Measurements from ENCODE around the gene PPP2R5C. TPM values are rescaled to one million over a fixed set of nuclear protein-coding genes. Genes with fewer than 3 reads are reported as not detected.

The PPP2R5C gene
- total RNA-seq, 1 donor from 2014 or later, result 55.3 TPM

DNA sequence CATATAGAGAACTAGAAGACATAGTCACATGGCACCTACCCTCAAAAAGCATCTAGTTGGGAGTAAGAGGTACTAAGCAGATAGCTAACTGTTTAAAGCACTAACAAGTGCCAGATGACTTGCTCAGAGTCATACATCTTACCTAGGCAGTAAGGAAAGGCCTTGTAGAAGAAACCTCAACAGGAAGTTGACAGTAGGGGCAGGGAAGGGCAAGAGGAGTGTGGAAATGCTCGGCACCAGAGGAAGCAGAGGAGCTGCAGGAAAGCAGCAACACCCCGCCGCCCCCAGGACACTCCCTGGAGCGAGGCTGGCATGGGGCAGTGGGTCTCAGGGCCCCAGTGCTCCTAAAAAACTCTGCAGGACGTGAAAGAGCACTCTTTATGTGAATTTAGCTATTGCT lies 92.9 kb downstream of the PPP2R5C start:
- no peak overlapping the region for H3K4me3 ChIP-seq (ENCODE audit: low read length in 3 of 3)
- H3K27me3 ChIP-seq (ENCODE audit: control insufficient read depth in 3 of 3, insufficient read depth in 3 of 3, low read length in 3 of 3), result no peaks in the 10 kb centered on the region
- H3K9ac ChIP-seq (ENCODE audit: low read depth in 1 of 3, low read length in 3 of 3), result no peak overlapping the region
- no peak overlapping the region for H3K27ac ChIP-seq (ENCODE audit: low read depth, low read length)
- H3K9me3 ChIP-seq (ENCODE audit: control insufficient read depth in 3 of 3, low read length in 3 of 3), result no peaks in the 10 kb centered on the region
- H3K36me3 ChIP-seq (ENCODE audit: control insufficient read depth in 3 of 3, insufficient read depth in 3 of 3, low read length in 3 of 3), result peaks cover 5 to 11% (median 6%) of the 10 kb centered on the region in 3 donors
- H3K4me1 ChIP-seq (ENCODE audit: control insufficient read depth in 3 of 3, insufficient read depth in 3 of 3, low read length in 3 of 3), result peaks cover 14 to 40% (median 19%) of the 10 kb centered on the region in 3 donors

DNA sequence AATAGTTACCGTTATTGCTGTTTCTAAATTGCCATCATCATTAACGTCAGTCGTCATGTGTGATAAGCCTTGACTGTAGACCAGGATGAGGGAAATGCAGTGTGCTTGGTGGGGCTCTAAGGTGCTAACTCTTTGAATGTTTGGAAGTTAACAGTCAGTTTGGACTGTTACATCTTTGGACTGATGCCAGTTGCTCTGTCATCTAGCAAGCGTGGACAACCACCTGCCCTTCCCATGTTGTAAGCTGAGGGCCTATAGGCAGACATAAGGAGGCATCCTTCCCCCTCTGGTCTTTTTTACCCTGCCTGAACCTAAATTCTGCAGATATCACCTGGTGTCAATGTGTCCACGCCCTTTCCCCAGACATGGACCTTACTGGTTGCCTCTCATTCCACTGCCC lies 94.4 kb downstream of the PPP2R5C start:
- H3K36me3 ChIP-seq (ENCODE audit: control insufficient read depth in 3 of 3, insufficient read depth in 3 of 3, low read length in 3 of 3), result peaks cover 6 to 13% (median 11%) of the 10 kb centered on the region in 3 donors
- peaks cover 14 to 38% (median 19%) of the 10 kb centered on the region in 3 donors for H3K4me1 ChIP-seq (ENCODE audit: control insufficient read depth in 3 of 3, insufficient read depth in 3 of 3, low read length in 3 of 3)
- H3K27me3 ChIP-seq (ENCODE audit: control insufficient read depth in 3 of 3, insufficient read depth in 3 of 3, low read length in 3 of 3), result no peaks in the 10 kb centered on the region
- no peak overlapping the region for H3K4me3 ChIP-seq (ENCODE audit: low read length in 3 of 3)
- no peak overlapping the region for H3K9ac ChIP-seq (ENCODE audit: low read depth in 1 of 3, low read length in 3 of 3)
- no peaks in the 10 kb centered on the region for H3K9me3 ChIP-seq (ENCODE audit: control insufficient read depth in 3 of 3, low read length in 3 of 3)
- peak overlapping the region; percentile 15 for H3K27ac ChIP-seq (ENCODE audit: low read depth, low read length)

DNA sequence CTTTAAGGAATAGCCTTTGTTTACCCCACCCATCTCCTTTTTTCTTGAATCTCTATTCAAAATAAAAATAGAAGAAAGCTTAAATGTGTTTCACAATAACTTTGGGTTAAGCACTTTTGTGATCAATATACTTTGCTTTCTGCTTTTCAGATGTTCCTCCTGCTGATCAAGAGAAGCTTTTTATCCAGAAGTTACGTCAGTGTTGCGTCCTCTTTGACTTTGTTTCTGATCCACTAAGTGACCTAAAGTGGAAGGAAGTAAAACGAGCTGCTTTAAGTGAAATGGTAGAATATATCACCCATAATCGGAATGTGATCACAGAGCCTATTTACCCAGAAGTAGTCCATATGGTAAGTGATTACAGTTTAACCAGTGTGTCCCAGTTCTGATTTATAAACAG lies 95.0 kb downstream of the PPP2R5C start:
- Histone ChIP-seq H3K9ac (ENCODE audit: low read depth in 1 of 3, low read length in 3 of 3) (no peak overlapping the region), H3K9me3 (ENCODE audit: control insufficient read depth in 3 of 3, low read length in 3 of 3) (no peaks in the 10 kb centered on the region), H3K27me3 (ENCODE audit: control insufficient read depth in 3 of 3, insufficient read depth in 3 of 3, low read length in 3 of 3) (no peaks in the 10 kb centered on the region), H3K4me1 (ENCODE audit: control insufficient read depth in 3 of 3, insufficient read depth in 3 of 3, low read length in 3 of 3) (peaks cover 14 to 33% (median 16%) of the 10 kb centered on the region in 3 donors), H3K27ac (ENCODE audit: low read depth, low read length) (peak overlapping the region; percentile 15), H3K36me3 (ENCODE audit: control insufficient read depth in 3 of 3, insufficient read depth in 3 of 3, low read length in 3 of 3) (peaks cover 6 to 13% (median 11%) of the 10 kb centered on the region in 3 donors), H3K4me3 (ENCODE audit: low read length in 3 of 3) (no peak overlapping the region)

DNA sequence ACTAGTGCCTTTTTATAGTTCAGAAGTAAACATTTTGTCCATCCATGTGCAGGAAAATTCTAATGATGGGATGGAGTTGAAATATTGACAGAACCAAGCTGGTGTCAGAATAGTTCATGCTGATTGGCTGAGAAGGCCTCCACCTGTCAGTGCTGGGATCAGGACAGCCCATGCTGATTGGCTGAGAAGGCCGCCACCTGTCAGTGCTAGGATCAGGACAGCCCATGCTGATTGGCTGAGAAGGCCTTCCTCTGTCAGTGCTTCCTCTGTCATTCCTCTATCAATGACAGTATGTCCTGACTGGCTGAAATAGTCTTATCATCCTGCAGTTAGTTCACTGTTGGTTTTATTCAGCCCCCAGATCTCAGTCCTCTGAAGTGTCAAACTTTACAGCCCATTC lies 95.7 kb downstream of the PPP2R5C start:
- Histone ChIP-seq H3K9me3 (ENCODE audit: control insufficient read depth in 3 of 3, low read length in 3 of 3) (no peaks in the 10 kb centered on the region), H3K9ac (ENCODE audit: low read depth in 1 of 3, low read length in 3 of 3) (no peak overlapping the region), H3K4me3 (ENCODE audit: low read length in 3 of 3) (no peak overlapping the region), H3K27me3 (ENCODE audit: control insufficient read depth in 3 of 3, insufficient read depth in 3 of 3, low read length in 3 of 3) (no peaks in the 10 kb centered on the region), H3K4me1 (ENCODE audit: control insufficient read depth in 3 of 3, insufficient read depth in 3 of 3, low read length in 3 of 3) (peaks cover 14 to 31% (median 16%) of the 10 kb centered on the region in 3 donors), H3K36me3 (ENCODE audit: control insufficient read depth in 3 of 3, insufficient read depth in 3 of 3, low read length in 3 of 3) (peaks cover 6 to 13% (median 11%) of the 10 kb centered on the region in 3 donors), H3K27ac (ENCODE audit: low read depth, low read length) (no peak overlapping the region)

DNA sequence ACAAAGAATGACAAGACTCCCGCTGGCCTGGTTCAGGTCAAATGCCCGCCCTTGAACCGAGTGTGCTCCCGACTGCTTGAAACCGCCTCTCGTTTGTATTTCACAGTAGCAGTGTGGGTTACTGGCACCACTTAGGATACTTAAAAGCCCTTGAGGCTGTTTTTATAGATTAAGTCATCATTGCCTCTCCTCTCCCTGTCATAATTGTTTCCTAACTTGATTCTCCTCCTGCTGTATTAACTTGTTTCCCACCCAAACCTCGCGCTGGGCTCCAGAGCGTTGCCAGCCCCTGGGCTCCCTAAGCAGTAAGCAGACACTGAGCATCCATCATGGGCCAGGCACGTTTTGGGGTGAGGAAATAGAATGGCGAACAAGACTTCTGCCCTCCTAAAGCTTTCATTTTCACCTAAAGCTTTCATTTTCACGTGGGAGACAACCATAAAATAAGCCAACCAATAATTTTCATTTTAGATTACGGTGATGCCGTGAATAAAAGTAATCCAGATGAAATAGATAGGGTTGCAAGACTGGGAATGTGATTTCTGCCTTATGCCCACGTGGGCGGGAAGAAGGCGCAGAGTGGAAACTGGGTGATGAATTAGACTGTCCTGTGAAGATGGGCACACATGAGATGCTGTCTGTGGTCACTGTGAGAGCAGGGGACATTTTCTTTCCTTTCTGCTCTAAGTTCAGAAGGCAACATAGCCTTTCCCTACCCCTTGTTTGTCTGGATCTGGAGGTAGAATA lies 97.5 kb downstream of the PPP2R5C start:
- Histone ChIP-seq H3K27me3 (ENCODE audit: control insufficient read depth in 3 of 3, insufficient read depth in 3 of 3, low read length in 3 of 3) (no peaks in the 10 kb centered on the region), H3K27ac (ENCODE audit: low read depth, low read length) (no peak overlapping the region), H3K4me1 (ENCODE audit: control insufficient read depth in 3 of 3, insufficient read depth in 3 of 3, low read length in 3 of 3) (peaks cover 6 to 24% (median 10%) of the 10 kb centered on the region in 3 donors), H3K36me3 (ENCODE audit: control insufficient read depth in 3 of 3, insufficient read depth in 3 of 3, low read length in 3 of 3) (peaks cover 6 to 13% (median 11%) of the 10 kb centered on the region in 3 donors), H3K4me3 (ENCODE audit: low read length in 3 of 3) (no peak overlapping the region), H3K9ac (ENCODE audit: low read depth in 1 of 3, low read length in 3 of 3) (no peak overlapping the region), H3K9me3 (ENCODE audit: control insufficient read depth in 3 of 3, low read length in 3 of 3) (no peaks in the 10 kb centered on the region)

DNA sequence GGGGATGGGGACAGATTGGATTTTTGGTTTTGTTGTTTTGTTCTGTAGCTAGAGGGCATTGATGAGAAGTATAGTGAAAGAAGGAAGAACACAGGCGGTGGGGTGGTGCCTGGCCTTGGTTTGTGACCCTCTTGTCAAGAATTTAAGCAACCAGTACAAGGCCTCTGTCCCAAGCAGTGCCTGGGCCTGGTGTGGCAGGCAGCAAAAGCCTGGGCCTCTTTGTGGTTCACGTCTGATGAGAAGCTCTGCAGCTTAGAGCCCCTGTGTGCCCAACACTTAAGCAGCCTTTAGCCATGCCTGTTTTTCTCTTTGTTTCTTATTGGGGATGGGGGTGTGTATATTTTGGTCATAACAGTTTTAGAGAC lies 98.0 kb downstream of the PPP2R5C start:
- H3K4me3 ChIP-seq (ENCODE audit: low read length in 3 of 3), result no peak overlapping the region
- no peak overlapping the region for H3K9ac ChIP-seq (ENCODE audit: low read depth in 1 of 3, low read length in 3 of 3)
- no peak overlapping the region for H3K27ac ChIP-seq (ENCODE audit: low read depth, low read length)
- peaks cover under 1 to 21% (median 4%) of the 10 kb centered on the region in 3 donors for H3K4me1 ChIP-seq (ENCODE audit: control insufficient read depth in 3 of 3, insufficient read depth in 3 of 3, low read length in 3 of 3)
- H3K36me3 ChIP-seq (ENCODE audit: control insufficient read depth in 3 of 3, insufficient read depth in 3 of 3, low read length in 3 of 3), result peaks cover 9 to 18% (median 11%) of the 10 kb centered on the region in 3 donors
- no peaks in the 10 kb centered on the region for H3K27me3 ChIP-seq (ENCODE audit: control insufficient read depth in 3 of 3, insufficient read depth in 3 of 3, low read length in 3 of 3)
- H3K9me3 ChIP-seq (ENCODE audit: control insufficient read depth in 3 of 3, low read length in 3 of 3), result no peaks in the 10 kb centered on the region

DNA sequence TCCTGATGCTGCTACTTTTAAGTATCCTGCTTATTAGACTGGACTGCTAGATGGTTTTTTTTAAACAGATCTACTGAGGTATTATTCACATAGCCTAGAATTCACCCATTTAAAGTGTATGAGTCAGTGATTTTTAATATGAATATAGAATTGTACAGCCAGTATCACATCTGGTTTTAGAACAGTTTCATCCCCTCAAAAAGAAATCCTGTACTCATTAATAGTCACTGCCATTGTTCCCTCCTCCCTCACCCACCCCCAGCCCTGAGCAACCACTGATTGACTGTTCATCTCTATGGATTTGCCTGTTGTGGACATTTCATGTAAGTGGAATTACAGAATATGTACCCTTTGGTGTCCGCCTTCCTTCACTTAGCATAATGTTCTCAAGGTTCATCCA lies 98.4 kb downstream of the PPP2R5C start:
- H3K9ac ChIP-seq (ENCODE audit: low read depth in 1 of 3, low read length in 3 of 3), result no peak overlapping the region
- peaks cover 10 to 18% (median 11%) of the 10 kb centered on the region in 3 donors for H3K36me3 ChIP-seq (ENCODE audit: control insufficient read depth in 3 of 3, insufficient read depth in 3 of 3, low read length in 3 of 3)
- H3K4me1 ChIP-seq (ENCODE audit: control insufficient read depth in 3 of 3, insufficient read depth in 3 of 3, low read length in 3 of 3), result peaks cover 0 to 21% (median 4%) of the 10 kb centered on the region in 3 donors
- no peak overlapping the region for H3K4me3 ChIP-seq (ENCODE audit: low read length in 3 of 3)
- no peak overlapping the region for H3K27ac ChIP-seq (ENCODE audit: low read depth, low read length)
- no peaks in the 10 kb centered on the region for H3K27me3 ChIP-seq (ENCODE audit: control insufficient read depth in 3 of 3, insufficient read depth in 3 of 3, low read length in 3 of 3)
- no peaks in the 10 kb centered on the region for H3K9me3 ChIP-seq (ENCODE audit: control insufficient read depth in 3 of 3, low read length in 3 of 3)

DNA sequence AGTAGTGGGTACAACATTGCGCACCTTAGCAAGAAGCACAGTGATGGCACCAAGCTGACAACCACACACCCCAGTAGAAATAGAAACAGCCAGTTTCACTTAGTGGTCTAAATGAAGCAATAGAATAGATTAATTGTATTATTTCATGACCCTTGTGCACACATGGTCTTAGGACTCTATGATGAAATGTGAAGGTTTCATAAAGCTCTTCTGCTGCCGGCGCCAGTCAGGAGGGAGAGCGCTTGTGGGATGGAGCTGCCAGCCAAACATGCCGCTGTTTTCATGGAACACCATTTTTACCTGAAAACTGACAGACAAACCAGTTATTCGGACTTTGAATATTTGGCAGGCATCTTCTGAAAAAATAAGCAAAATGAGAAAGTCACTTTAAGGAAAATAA lies 100.0 kb downstream of the PPP2R5C start:
- peaks cover 0 to 9% (median 0%) of the 10 kb centered on the region in 3 donors for H3K4me1 ChIP-seq (ENCODE audit: control insufficient read depth in 3 of 3, insufficient read depth in 3 of 3, low read length in 3 of 3)

DNA sequence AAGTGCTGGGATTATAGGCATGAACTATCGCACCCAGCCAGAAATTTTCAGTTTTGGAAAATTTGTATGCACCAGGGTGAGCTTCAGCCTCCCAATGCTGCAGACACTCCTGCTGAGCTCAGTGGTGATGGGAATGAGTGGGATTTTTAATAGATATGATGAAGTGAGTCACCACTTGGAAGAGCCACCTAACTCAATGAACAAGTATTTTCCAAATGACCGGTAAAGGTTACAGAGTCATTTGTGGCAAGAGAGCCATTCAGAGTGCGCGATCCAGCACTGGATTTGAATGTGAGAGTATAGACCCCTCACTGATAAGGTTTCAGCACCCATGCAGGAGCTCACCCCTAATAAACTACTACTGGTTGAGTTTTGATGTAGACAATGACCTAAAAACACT lies 100.7 kb downstream of the PPP2R5C start:
- H3K27me3 ChIP-seq (ENCODE audit: control insufficient read depth in 3 of 3, insufficient read depth in 3 of 3, low read length in 3 of 3), result no peaks in the 10 kb centered on the region
- no peaks in the 10 kb centered on the region for H3K9me3 ChIP-seq (ENCODE audit: control insufficient read depth in 3 of 3, low read length in 3 of 3)
- no peak overlapping the region for H3K9ac ChIP-seq (ENCODE audit: low read depth in 1 of 3, low read length in 3 of 3)
- H3K27ac ChIP-seq (ENCODE audit: low read depth, low read length), result no peak overlapping the region
- H3K4me1 ChIP-seq (ENCODE audit: control insufficient read depth in 3 of 3, insufficient read depth in 3 of 3, low read length in 3 of 3), result peaks cover 0 to 9% (median 0%) of the 10 kb centered on the region in 3 donors
- peaks cover 10 to 14% (median 14%) of the 10 kb centered on the region in 3 donors for H3K36me3 ChIP-seq (ENCODE audit: control insufficient read depth in 3 of 3, insufficient read depth in 3 of 3, low read length in 3 of 3)
- H3K4me3 ChIP-seq (ENCODE audit: low read length in 3 of 3), result no peak overlapping the region

More for the DNA sequence above, 100.0 kb downstream of the PPP2R5C start:
- Histone ChIP-seq H3K9me3 (ENCODE audit: control insufficient read depth in 3 of 3, low read length in 3 of 3) (no peaks in the 10 kb centered on the region), H3K4me3 (ENCODE audit: low read length in 3 of 3) (no peak overlapping the region), H3K9ac (ENCODE audit: low read depth in 1 of 3, low read length in 3 of 3) (no peak overlapping the region), H3K27ac (ENCODE audit: low read depth, low read length) (no peak overlapping the region), H3K36me3 (ENCODE audit: control insufficient read depth in 3 of 3, insufficient read depth in 3 of 3, low read length in 3 of 3) (peaks cover 11 to 18% (median 14%) of the 10 kb centered on the region in 3 donors), H3K27me3 (ENCODE audit: control insufficient read depth in 3 of 3, insufficient read depth in 3 of 3, low read length in 3 of 3) (no peaks in the 10 kb centered on the region)

DNA sequence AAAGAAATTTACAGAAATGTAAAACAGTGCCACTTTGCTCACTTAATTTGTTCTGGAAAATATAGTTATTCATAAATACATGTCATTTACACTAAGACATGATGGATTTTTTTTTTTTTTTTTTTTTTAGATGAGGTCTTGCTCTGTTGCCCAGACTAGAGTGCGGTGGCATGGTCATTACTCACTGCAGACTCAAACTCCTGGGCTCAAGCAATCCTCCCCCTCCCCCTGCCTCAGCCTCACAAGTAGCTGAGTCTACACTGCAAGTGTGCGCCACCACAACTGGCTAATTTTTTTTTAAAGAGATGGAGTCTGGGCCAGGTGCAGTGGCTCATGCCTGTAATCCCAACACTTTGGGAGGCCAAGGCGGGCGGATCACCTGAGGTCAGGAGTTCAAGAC lies 101.2 kb downstream of the PPP2R5C start:
- H3K27ac ChIP-seq (ENCODE audit: low read depth, low read length), result no peak overlapping the region
- H3K4me1 ChIP-seq (ENCODE audit: control insufficient read depth in 3 of 3, insufficient read depth in 3 of 3, low read length in 3 of 3), result peaks cover 0 to 9% (median 0%) of the 10 kb centered on the region in 3 donors
- no peak overlapping the region for H3K9ac ChIP-seq (ENCODE audit: low read depth in 1 of 3, low read length in 3 of 3)
- H3K4me3 ChIP-seq (ENCODE audit: low read length in 3 of 3), result no peak overlapping the region
- peaks cover 6 to 14% (median 9%) of the 10 kb centered on the region in 3 donors for H3K36me3 ChIP-seq (ENCODE audit: control insufficient read depth in 3 of 3, insufficient read depth in 3 of 3, low read length in 3 of 3)
- no peaks in the 10 kb centered on the region for H3K27me3 ChIP-seq (ENCODE audit: control insufficient read depth in 3 of 3, insufficient read depth in 3 of 3, low read length in 3 of 3)
- H3K9me3 ChIP-seq (ENCODE audit: control insufficient read depth in 3 of 3, low read length in 3 of 3), result no peaks in the 10 kb centered on the region
